ENCODE data around the gene SMARCAL1.

GRCh38 chr2:216424274-216424673 lies 12.0 kb downstream of the SMARCAL1 start:
- TF ChIP-seq, protein P1, sequence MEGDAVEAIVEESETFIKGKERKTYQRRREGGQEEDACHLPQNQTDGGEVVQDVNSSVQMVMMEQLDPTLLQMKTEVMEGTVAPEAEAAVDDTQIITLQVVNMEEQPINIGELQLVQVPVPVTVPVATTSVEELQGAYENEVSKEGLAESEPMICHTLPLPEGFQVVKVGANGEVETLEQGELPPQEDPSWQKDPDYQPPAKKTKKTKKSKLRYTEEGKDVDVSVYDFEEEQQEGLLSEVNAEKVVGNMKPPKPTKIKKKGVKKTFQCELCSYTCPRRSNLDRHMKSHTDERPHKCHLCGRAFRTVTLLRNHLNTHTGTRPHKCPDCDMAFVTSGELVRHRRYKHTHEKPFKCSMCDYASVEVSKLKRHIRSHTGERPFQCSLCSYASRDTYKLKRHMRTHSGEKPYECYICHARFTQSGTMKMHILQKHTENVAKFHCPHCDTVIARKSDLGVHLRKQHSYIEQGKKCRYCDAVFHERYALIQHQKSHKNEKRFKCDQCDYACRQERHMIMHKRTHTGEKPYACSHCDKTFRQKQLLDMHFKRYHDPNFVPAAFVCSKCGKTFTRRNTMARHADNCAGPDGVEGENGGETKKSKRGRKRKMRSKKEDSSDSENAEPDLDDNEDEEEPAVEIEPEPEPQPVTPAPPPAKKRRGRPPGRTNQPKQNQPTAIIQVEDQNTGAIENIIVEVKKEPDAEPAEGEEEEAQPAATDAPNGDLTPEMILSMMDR (IDR thresholded peaks at IDR 0.05): no peak
- no peak for TF ChIP-seq POLR2A (IDR thresholded peaks at IDR 0.05)

All from Peyer's patch (tissue), 4 donors.